Measurements from ENCODE around the gene BAAT. TPM values are rescaled to one million over a fixed set of nuclear protein-coding genes. Genes with fewer than 3 reads are reported as not detected.

The BAAT gene
- total and polyA plus RNA-seq, 2 donors from 2014 or later, result 0.09 to 0.15 TPM

DNA sequence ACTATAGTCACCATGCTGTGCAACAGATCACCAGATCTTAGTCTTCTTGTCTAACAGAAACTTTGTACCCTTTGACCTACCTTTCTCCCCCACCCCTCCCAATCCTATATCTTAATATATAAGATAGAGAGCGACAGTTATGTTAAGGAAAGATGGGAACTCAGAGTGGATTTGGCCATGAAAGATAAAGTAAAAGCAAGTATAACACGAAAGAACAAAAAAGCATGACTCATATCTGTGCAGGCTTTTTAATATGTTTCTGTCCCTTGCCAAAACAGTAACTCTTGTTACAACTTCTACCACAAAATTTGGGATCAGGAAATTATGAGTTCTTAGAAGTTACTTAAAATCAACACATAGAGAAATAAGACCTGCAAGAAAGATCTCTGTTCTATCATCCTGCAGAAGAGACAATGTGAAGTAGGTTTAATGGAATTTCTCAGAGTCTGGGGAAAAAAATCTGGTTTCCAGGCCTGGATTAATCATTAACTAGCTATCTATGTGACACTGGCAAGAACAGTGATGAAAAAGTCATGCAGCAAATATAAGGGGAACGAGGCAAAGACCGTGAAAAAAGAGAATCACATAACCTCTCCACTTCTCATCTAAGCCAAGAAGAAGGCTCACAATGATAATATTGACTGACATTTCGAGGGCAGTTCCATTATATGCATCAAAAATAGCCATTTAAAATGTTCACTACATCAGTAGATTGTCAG is 18.6 kb downstream of the BAAT start:
- peak in 1 of 5 donors; percentile 23 for DNase-seq
- TF ChIP-seq CTCF (IDR thresholded peaks at IDR 0.05; ENCODE audit: borderline replicate concordance, extremely low read depth, insufficient read depth), result no peak
- no peak for FAIRE-seq
- Histone ChIP-seq H3K9me3 (ENCODE audit: control insufficient read depth in 2 of 3, insufficient read depth in 1 of 3, low read length in 3 of 3) (no peaks in the 10 kb centered on the region), H3K36me3 (ENCODE audit: control insufficient read depth in 2 of 3, insufficient read depth in 3 of 3, low read length in 3 of 3) (no peaks in the 10 kb centered on the region), H3K9ac (ENCODE audit: low read length in 3 of 3) (no peak overlapping the region), H3K4me3 (ENCODE audit: low read length in 3 of 3) (peak overlapping the region in 1 of 3 donors; percentile 23), H3K4me1 (ENCODE audit: control insufficient read depth in 2 of 3, insufficient read depth in 2 of 3, low read depth in 1 of 3, low read length in 3 of 3) (no peaks in the 10 kb centered on the region), H3K27me3 (ENCODE audit: control insufficient read depth, insufficient read depth, low read length) (no peaks in the 10 kb centered on the region), H3K27ac (ENCODE audit: low read depth in 2 of 2, low read length in 2 of 2) (no peak overlapping the region)
- intact Hi-C loops (cut with DNase I), result no loop called here

GRCh38 chr9:101365181-101365580 is 19.6 kb downstream of the BAAT start:
- no peak overlapping the region for H3K9ac ChIP-seq (ENCODE audit: low read length in 3 of 3)

DNA sequence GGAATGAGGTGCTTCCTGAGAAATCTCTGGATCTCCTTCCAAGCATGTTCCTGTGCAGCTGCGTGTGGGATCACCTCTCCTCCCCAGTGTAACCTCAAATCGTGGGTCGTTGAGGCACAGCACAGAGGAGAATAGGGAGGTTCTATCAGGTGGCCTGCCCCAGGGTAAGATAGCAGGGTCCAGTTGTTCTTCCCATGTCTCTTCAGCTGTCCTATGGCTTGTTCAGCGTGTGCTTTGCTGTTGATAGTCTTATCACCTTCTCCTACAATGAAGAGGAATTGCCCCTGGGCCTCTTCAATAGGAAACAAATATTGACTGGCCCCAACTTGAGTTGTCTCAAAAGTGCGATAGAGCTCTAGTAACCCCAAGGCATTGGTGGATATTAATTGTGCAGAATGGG is 22.4 kb downstream of the BAAT start:
- FAIRE-seq (no peak), DNase-seq (no peak)
- Histone ChIP-seq H3K36me3 (ENCODE audit: control insufficient read depth in 2 of 3, insufficient read depth in 3 of 3, low read length in 3 of 3) (no peaks in the 10 kb centered on the region), H3K9me3 (ENCODE audit: control insufficient read depth in 2 of 3, insufficient read depth in 1 of 3, low read length in 3 of 3) (no peaks in the 10 kb centered on the region), H3K4me1 (ENCODE audit: control insufficient read depth in 2 of 3, insufficient read depth in 2 of 3, low read depth in 1 of 3, low read length in 3 of 3) (no peaks in the 10 kb centered on the region), H3K27me3 (ENCODE audit: control insufficient read depth, insufficient read depth, low read length) (no peaks in the 10 kb centered on the region), H3K27ac (ENCODE audit: low read depth in 2 of 2, low read length in 2 of 2) (no peak overlapping the region), H3K4me3 (ENCODE audit: low read length in 3 of 3) (no peak overlapping the region), H3K9ac (ENCODE audit: low read length in 3 of 3) (no peak overlapping the region)
- TF ChIP-seq CTCF (IDR thresholded peaks at IDR 0.05; ENCODE audit: borderline replicate concordance, extremely low read depth, insufficient read depth), result no peak
- intact Hi-C loops (cut with DNase I), result no loop called here

More at GRCh38 chr9:101365181-101365580, 19.6 kb downstream of the BAAT start:
- no peak overlapping the region for H3K27ac ChIP-seq (ENCODE audit: low read depth in 2 of 2, low read length in 2 of 2)
- FAIRE-seq (no peak), DNase-seq (no peak)
- no peaks in the 10 kb centered on the region for H3K4me1 ChIP-seq (ENCODE audit: control insufficient read depth in 2 of 3, insufficient read depth in 2 of 3, low read depth in 1 of 3, low read length in 3 of 3)
- H3K9me3 ChIP-seq (ENCODE audit: control insufficient read depth in 2 of 3, insufficient read depth in 1 of 3, low read length in 3 of 3), result no peaks in the 10 kb centered on the region
- no peaks in the 10 kb centered on the region for H3K36me3 ChIP-seq (ENCODE audit: control insufficient read depth in 2 of 3, insufficient read depth in 3 of 3, low read length in 3 of 3)
- TF ChIP-seq CTCF (IDR thresholded peaks at IDR 0.05; ENCODE audit: borderline replicate concordance, extremely low read depth, insufficient read depth), result no peak
- intact Hi-C loops (cut with DNase I), result no loop called here
- H3K4me3 ChIP-seq (ENCODE audit: low read length in 3 of 3), result no peak overlapping the region
- H3K27me3 ChIP-seq (ENCODE audit: control insufficient read depth, insufficient read depth, low read length), result no peaks in the 10 kb centered on the region
